ENCODE data around the gene SGCA. TPM values are rescaled to one million over a fixed set of nuclear protein-coding genes. Genes with fewer than 3 reads are reported as not detected.
A peak's percentile ranks its signal among the peaks of the same experiment; 100 is the strongest.

Gene SGCA
- total RNA-seq, 2 experiments from 2014 or later: 0.34 TPM; not detected in 1

DNA sequence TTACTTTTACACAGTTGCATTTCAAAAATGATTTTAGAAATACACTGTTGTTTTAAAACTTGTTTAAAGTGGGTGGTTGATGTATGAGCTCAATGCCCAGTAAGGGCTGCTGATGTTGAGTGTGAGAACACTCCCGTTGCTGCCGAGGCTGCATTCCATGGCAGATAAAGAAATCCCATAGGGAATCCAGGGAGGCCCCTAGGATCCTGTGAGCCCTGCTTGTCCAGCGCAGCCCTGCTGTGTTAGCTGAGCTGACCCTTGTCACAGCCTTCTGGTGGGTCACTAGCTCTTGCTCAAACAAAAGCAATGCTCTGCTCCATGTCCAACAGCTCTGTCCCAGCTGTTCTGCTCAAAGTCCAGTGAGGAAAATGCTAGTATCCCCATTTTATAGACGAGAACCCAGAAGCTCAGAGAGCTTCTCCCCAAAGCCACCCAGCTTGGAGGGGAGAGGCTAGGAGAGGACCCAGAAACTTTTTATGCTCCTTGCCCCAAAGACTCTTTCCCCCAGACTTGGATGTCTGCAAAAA, 54.2 kb downstream of the SGCA start:
- Mint-ChIP-seq H3K36me3 (ENCODE audit: low read depth) (no peaks in the 10 kb centered on the region), H3K9me3 (peaks cover 5% of the 10 kb centered on the region), H3K27ac (no peak overlapping the region), H3K4me3 (no peak overlapping the region), H3K27me3 (no peaks in the 10 kb centered on the region), H3K4me1 (ENCODE audit: low read depth) (peaks cover 4% of the 10 kb centered on the region)
- ChIA-PET CTCF (interaction anchor here (3.2 to 11.5 kb wide), 2 partner anchors 8 to 17 kb away, joined by 12 to 111 read pairs; partner anchors contain the start of gene COL1A1), POLR2A (interaction anchor here (0.7 to 1.5 kb wide), 2 partner anchors 18 to 71 kb away, joined by 3 read pairs; no protein-coding TSS in a partner anchor)
- TF ChIP-seq, protein P1, sequence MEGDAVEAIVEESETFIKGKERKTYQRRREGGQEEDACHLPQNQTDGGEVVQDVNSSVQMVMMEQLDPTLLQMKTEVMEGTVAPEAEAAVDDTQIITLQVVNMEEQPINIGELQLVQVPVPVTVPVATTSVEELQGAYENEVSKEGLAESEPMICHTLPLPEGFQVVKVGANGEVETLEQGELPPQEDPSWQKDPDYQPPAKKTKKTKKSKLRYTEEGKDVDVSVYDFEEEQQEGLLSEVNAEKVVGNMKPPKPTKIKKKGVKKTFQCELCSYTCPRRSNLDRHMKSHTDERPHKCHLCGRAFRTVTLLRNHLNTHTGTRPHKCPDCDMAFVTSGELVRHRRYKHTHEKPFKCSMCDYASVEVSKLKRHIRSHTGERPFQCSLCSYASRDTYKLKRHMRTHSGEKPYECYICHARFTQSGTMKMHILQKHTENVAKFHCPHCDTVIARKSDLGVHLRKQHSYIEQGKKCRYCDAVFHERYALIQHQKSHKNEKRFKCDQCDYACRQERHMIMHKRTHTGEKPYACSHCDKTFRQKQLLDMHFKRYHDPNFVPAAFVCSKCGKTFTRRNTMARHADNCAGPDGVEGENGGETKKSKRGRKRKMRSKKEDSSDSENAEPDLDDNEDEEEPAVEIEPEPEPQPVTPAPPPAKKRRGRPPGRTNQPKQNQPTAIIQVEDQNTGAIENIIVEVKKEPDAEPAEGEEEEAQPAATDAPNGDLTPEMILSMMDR (IDR thresholded peaks at IDR 0.05): no peak
- ATAC-seq (no peak), DNase-seq (no peak)
- intact Hi-C loops (cut with micrococcal nuclease): no loop called here

DNA sequence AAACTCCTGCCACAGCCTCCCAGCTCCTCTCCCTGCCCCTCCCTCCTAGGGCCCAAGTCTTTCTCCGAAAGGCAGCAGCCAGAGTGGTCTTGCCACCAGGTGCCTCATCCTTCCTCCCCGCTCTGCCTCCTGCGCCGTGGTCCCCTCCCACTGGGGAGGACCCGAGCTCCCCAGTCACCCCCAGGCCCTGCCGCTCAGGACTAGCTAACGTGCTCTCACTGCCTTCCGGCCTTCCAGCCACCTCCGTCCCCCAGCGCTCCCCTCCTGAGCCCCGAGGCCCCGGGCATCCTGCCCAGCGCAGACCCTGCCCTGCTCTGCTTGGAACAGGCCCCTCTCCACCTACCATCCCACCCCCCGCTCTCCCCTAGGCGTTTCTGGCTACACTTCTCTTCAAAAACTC, 55.0 kb downstream of the SGCA start:
- ChIA-PET POLR2A (no interaction called here), CTCF (interaction anchor here (3.2 to 11.5 kb wide), 2 partner anchors 9 to 18 kb away, joined by 12 to 111 read pairs; partner anchors contain the start of gene COL1A1)
- TF ChIP-seq, protein P1 (IDR thresholded peaks at IDR 0.05): no peak
- Mint-ChIP-seq H3K27me3 (no peaks in the 10 kb centered on the region), H3K4me1 (ENCODE audit: low read depth) (peaks cover 4% of the 10 kb centered on the region), H3K36me3 (ENCODE audit: low read depth) (peaks cover 3% of the 10 kb centered on the region), H3K27ac (no peak overlapping the region), H3K4me3 (no peak overlapping the region), H3K9me3 (peaks cover 10% of the 10 kb centered on the region)
- intact Hi-C loops (cut with micrococcal nuclease): no loop called here
- ATAC-seq (no peak), DNase-seq (no peak)

DNA sequence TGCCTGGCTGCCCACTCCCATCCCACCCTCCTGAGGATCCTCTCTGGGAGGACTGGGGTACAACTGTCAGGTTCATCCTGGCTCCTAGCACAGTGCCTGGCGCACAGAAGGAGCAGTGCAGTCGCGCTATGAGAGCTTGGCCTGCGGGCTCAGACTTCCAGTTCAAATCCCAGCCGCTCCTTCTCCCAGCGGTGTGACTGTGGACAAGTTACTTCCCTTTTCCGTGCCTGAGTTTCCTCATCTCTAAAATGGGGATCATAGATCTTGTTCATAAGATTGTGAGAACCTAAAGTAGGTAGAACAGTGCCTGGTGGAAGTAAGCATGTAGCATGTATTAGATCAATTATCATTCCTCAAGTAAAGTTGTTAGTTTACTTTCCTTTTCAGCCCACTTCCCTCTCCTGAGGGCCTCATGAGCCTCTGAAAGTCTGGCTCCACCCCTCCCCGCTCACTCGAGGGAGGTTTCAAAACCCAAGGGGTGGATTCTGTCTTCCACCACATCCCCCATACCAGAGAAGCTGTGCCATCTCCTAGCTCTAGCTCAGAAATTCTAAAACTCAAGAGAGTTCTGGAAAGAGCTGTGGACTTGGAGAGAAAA, 55.6 kb downstream of the SGCA start:
- TF ChIP-seq, protein P1 (IDR thresholded peaks at IDR 0.05): no peak
- intact Hi-C loops (cut with micrococcal nuclease): no loop called here
- Mint-ChIP-seq H3K36me3 (ENCODE audit: low read depth) (peaks cover 6% of the 10 kb centered on the region), H3K4me1 (ENCODE audit: low read depth) (peaks cover 4% of the 10 kb centered on the region), H3K27ac (no peak overlapping the region), H3K9me3 (peaks cover 14% of the 10 kb centered on the region), H3K4me3 (no peak overlapping the region), H3K27me3 (no peaks in the 10 kb centered on the region)
- ChIA-PET POLR2A (no interaction called here), CTCF (interaction anchor here (3.2 to 11.5 kb wide), 2 partner anchors 10 to 19 kb away, joined by 12 to 111 read pairs; partner anchors contain the start of gene COL1A1)
- peak; percentile 33 for DNase-seq
- peak; percentile 60 for ATAC-seq

DNA sequence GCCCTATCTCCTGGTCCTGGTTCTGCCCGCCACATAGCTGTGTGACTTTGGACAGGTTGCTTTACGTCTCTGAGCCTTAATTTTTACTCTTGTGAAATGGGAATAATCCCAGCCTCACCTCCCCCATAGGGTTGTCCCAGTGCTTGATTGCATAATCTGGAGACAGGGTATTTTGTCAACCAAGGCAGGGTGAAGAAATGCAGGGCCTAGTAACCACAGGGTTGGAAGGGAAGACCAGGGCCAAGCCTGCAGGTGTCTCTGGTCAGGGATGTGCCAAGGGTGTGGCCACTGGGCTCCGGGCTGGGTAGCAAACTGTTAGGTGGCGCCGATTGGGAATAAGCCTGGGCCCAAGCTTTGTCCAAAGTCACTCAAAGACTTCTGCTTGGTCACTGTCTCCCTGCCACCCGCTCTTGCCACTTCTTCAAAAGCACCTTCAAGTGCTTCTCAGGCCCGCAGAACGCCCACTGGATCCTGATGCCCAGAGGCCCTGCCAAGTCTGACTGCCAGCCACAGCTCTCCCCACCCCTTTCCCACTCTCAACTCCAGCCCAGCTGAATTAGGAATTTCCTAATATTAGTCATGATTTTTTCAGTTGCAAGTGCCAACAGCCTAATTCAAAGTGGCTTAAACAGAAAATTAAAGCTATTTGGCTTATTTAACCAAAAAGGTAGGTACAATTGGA, 56.2 kb downstream of the SGCA start:
- intact Hi-C loops (cut with micrococcal nuclease): no loop called here
- DNase-seq: no peak
- ChIA-PET POLR2A (no interaction called here), CTCF (interaction anchor here (3.2 kb wide), 1 partner anchor 10 kb away, joined by 12 read pairs; no protein-coding TSS in a partner anchor)
- no peak for ATAC-seq
- Mint-ChIP-seq H3K36me3 (ENCODE audit: low read depth) (peaks cover 6% of the 10 kb centered on the region), H3K9me3 (peaks cover 14% of the 10 kb centered on the region), H3K27me3 (peaks cover under 1% of the 10 kb centered on the region), H3K27ac (no peak overlapping the region), H3K4me3 (no peak overlapping the region), H3K4me1 (ENCODE audit: low read depth) (peaks cover 4% of the 10 kb centered on the region)
- TF ChIP-seq, protein P1 (IDR thresholded peaks at IDR 0.05): no peak

GRCh38 chr17:50222922-50223321, 57.1 kb downstream of the SGCA start:
- H3K4me3 Mint-ChIP-seq: no peak overlapping the region
- TF ChIP-seq, protein P1 (IDR thresholded peaks at IDR 0.05): no peak
- peaks cover 6% of the 10 kb centered on the region for H3K36me3 Mint-ChIP-seq (ENCODE audit: low read depth)
- intact Hi-C loops (cut with micrococcal nuclease): no loop called here
- peaks cover 4% of the 10 kb centered on the region for H3K4me1 Mint-ChIP-seq (ENCODE audit: low read depth)
- ATAC-seq (no peak), DNase-seq (no peak)
- ChIA-PET CTCF (interaction anchor here (1.2 to 3.2 kb wide), 2 partner anchors 11 to 50 kb away, joined by 3 to 12 read pairs; no protein-coding TSS in a partner anchor), POLR2A (no interaction called here)
- H3K9me3 Mint-ChIP-seq: peaks cover 17% of the 10 kb centered on the region
- H3K27ac Mint-ChIP-seq: no peak overlapping the region
- H3K27me3 Mint-ChIP-seq: peaks cover 4% of the 10 kb centered on the region
